ENCODE data around the gene AIG1.

DNA sequence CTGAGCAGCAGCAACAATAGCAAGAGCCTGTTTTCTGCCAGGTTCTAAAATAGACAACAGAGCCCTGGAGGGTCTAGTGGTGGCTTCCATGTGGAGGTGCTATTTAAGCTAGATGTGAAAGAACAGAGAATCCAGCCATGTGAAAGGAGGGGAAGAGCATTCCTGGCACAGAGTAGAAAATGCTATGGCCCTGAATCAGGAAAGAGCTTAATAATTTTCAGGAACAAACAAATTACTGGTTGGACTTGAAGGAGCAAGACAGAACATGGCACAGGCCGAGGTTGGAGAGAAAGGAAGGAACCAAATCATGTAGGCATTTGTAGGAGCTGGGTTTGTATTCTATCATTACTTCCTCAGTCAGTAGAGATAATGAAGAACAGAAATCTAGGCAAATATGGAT is 98.3 kb downstream of the AIG1 start:
- TF ChIP-seq EZH2 (IDR thresholded peaks at IDR 0.05; ENCODE audit: borderline replicate concordance, insufficient read depth, low read length, poor library complexity, severe bottlenecking) (no peak), TAF1 (IDR thresholded peaks at IDR 0.05; ENCODE audit: low read depth) (no peak), SMC3 (conservative IDR thresholded peaks at IDR 0.05; ENCODE audit: poor library complexity) (no peak), POLR2AphosphoS5 (IDR thresholded peaks at IDR 0.05) (no peak)
- TF ChIP-seq, protein P1, sequence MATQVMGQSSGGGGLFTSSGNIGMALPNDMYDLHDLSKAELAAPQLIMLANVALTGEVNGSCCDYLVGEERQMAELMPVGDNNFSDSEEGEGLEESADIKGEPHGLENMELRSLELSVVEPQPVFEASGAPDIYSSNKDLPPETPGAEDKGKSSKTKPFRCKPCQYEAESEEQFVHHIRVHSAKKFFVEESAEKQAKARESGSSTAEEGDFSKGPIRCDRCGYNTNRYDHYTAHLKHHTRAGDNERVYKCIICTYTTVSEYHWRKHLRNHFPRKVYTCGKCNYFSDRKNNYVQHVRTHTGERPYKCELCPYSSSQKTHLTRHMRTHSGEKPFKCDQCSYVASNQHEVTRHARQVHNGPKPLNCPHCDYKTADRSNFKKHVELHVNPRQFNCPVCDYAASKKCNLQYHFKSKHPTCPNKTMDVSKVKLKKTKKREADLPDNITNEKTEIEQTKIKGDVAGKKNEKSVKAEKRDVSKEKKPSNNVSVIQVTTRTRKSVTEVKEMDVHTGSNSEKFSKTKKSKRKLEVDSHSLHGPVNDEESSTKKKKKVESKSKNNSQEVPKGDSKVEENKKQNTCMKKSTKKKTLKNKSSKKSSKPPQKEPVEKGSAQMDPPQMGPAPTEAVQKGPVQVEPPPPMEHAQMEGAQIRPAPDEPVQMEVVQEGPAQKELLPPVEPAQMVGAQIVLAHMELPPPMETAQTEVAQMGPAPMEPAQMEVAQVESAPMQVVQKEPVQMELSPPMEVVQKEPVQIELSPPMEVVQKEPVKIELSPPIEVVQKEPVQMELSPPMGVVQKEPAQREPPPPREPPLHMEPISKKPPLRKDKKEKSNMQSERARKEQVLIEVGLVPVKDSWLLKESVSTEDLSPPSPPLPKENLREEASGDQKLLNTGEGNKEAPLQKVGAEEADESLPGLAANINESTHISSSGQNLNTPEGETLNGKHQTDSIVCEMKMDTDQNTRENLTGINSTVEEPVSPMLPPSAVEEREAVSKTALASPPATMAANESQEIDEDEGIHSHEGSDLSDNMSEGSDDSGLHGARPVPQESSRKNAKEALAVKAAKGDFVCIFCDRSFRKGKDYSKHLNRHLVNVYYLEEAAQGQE (IDR thresholded peaks at IDR 0.05; ENCODE audit: borderline replicate concordance): no peak
- TF ChIP-seq, protein P2, sequence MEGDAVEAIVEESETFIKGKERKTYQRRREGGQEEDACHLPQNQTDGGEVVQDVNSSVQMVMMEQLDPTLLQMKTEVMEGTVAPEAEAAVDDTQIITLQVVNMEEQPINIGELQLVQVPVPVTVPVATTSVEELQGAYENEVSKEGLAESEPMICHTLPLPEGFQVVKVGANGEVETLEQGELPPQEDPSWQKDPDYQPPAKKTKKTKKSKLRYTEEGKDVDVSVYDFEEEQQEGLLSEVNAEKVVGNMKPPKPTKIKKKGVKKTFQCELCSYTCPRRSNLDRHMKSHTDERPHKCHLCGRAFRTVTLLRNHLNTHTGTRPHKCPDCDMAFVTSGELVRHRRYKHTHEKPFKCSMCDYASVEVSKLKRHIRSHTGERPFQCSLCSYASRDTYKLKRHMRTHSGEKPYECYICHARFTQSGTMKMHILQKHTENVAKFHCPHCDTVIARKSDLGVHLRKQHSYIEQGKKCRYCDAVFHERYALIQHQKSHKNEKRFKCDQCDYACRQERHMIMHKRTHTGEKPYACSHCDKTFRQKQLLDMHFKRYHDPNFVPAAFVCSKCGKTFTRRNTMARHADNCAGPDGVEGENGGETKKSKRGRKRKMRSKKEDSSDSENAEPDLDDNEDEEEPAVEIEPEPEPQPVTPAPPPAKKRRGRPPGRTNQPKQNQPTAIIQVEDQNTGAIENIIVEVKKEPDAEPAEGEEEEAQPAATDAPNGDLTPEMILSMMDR (IDR thresholded peaks at IDR 0.05; ENCODE audit: poor library complexity, severe bottlenecking): no peak
